Prostate gland (tissue), 2 donors: ENCODE measurements around the gene SORBS2.

Source experiments
- POLR2A ChIP-seq: fragments of 450-650 bp; IDR thresholded peaks from one replicate; pipeline ENCODE4 v1.6.1; 2016; ENCODE audit warnings: antibody characterized with exemption, mild to moderate bottlenecking
- POLR2AphosphoS5 ChIP-seq: sonication (generic); formaldehyde crosslinking; IDR thresholded peaks from one replicate; pipeline ENCODE4 v1.6.1; 2017; ENCODE audit warnings: antibody characterized with exemption
- TF ChIP-seq, protein P1 (sequence below), 4 experiments: fragments of 200-600 bp in 2 of 4; fragments of 450-650 bp in 2 of 4; sonication (generic) in 2 of 4; IDR thresholded peaks; 1 replicate in 3 of 4; 2 replicates in 1 of 4; pipeline ENCODE4 v1.5.1; 2016 to 2019; ENCODE audit warnings: antibody characterized with exemption in 4 of 4, mild to moderate bottlenecking in 2 of 4, moderate library complexity in 2 of 4

DNA sequence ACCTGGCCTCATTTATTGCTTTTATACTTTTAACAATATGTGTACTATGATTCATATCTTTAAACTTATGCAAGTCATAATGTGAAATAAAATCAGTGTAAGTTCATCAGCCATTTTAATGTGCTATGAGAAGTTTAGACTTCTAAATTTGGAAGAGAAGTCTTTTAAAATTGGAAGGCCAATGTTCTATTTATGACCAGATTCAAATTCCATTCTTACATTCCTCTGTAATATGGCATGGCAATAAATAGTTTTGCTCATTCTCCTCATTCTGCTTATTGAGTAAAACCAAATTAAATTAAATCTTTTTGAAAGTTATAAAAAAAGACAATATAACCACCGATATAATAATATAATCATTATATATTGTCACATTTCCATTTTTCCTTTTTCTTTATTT lies 126.2 kb downstream of the SORBS2 start:
- TF ChIP-seq POLR2A (no peak), POLR2AphosphoS5 (no peak)
- TF ChIP-seq, protein P1, sequence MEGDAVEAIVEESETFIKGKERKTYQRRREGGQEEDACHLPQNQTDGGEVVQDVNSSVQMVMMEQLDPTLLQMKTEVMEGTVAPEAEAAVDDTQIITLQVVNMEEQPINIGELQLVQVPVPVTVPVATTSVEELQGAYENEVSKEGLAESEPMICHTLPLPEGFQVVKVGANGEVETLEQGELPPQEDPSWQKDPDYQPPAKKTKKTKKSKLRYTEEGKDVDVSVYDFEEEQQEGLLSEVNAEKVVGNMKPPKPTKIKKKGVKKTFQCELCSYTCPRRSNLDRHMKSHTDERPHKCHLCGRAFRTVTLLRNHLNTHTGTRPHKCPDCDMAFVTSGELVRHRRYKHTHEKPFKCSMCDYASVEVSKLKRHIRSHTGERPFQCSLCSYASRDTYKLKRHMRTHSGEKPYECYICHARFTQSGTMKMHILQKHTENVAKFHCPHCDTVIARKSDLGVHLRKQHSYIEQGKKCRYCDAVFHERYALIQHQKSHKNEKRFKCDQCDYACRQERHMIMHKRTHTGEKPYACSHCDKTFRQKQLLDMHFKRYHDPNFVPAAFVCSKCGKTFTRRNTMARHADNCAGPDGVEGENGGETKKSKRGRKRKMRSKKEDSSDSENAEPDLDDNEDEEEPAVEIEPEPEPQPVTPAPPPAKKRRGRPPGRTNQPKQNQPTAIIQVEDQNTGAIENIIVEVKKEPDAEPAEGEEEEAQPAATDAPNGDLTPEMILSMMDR (IDR thresholded peaks at IDR 0.05), result no peak
